Mesenchymal stem cell (in vitro differentiated cells and primary cell): ENCODE results near the gene MBP.
"Not testable (repeated sequence)": the region's sequence is repeated elsewhere in the genome, so short reads cannot be mapped to it uniquely, and the experiment has no call there.

ENCODE experiments used
- DNase-seq: peaks from one replicate; pipeline ENCODE4 v3.0.0-alpha.2; 2013
- H2AFZ ChIP-seq: one replicate; pipeline ENCODE4 v1.6.1; 2013; ENCODE audit warnings: low read depth, mild to moderate bottlenecking, control low read depth, inconsistent platforms, low read length, moderate library complexity
- H2AK5ac ChIP-seq: 2 replicates; pipeline ENCODE4 v1.6.1; 2013; ENCODE audit warnings: low read length, moderate library complexity, mild to moderate bottlenecking, inconsistent platforms; ENCODE audit not compliant: severe bottlenecking
- H2BK120ac ChIP-seq: one replicate; pipeline ENCODE4 v1.6.1; 2013; ENCODE audit warnings: low read depth, mild to moderate bottlenecking, inconsistent platforms, low read length, moderate library complexity
- H2BK12ac ChIP-seq, 2 experiments: one replicate each; pipeline ENCODE4 v1.6.1; 2013; ENCODE audit warnings: inconsistent platforms in 2 of 2, low read length in 2 of 2, mild to moderate bottlenecking in 2 of 2, moderate library complexity in 2 of 2, control low read depth in 1 of 2
- H2BK15ac ChIP-seq: one replicate; pipeline ENCODE4 v1.6.1; 2013; ENCODE audit warnings: mild to moderate bottlenecking, low read depth, inconsistent platforms; ENCODE audit not compliant: poor library complexity, severe bottlenecking
- H2BK5ac ChIP-seq: 2 replicates; pipeline ENCODE4 v1.6.1; 2013; ENCODE audit warnings: low read depth, mild to moderate bottlenecking, low read length, control low read depth, inconsistent platforms; ENCODE audit not compliant: poor library complexity, severe bottlenecking
- H3K14ac ChIP-seq, 2 experiments: one replicate each; pipeline ENCODE4 v1.6.1; 2013; ENCODE audit warnings: inconsistent platforms in 2 of 2, low read length in 2 of 2, control low read depth in 1 of 2, mild to moderate bottlenecking in 1 of 2, moderate library complexity in 1 of 2
- H3K18ac ChIP-seq, 2 experiments: one replicate each; pipeline ENCODE4 v1.6.1; 2013; ENCODE audit warnings: inconsistent platforms in 2 of 2, low read length in 2 of 2, control low read depth in 1 of 2, low read depth in 1 of 2, mild to moderate bottlenecking in 1 of 2
- H3K23ac ChIP-seq, 2 experiments: one replicate each; pipeline ENCODE4 v1.6.1; 2013; ENCODE audit warnings: inconsistent platforms in 2 of 2, low read length in 2 of 2, mild to moderate bottlenecking in 2 of 2, moderate library complexity in 2 of 2, control low read depth in 1 of 2
- H3K27ac ChIP-seq: 2 replicates; pipeline ENCODE4 v1.5.1; 2013; ENCODE audit warnings: mild to moderate bottlenecking, moderate library complexity, low read length, control low read depth, inconsistent platforms; ENCODE audit not compliant: poor library complexity, severe bottlenecking
- H3K27me3 ChIP-seq, 2 experiments: 2 replicates each; pipeline versions ENCODE4 v1.6.1 to v1.7.0; 2013; ENCODE audit warnings: low read length in 2 of 2, mild to moderate bottlenecking in 2 of 2, moderate library complexity in 2 of 2, control low read depth in 1 of 2, inconsistent platforms in 1 of 2; ENCODE audit not compliant: control insufficient read depth in 1 of 2, insufficient read depth in 1 of 2
- H3K36me3 ChIP-seq, 2 experiments: 2 replicates each; pipeline versions ENCODE4 v1.6.1 to v1.7.0; 2013; ENCODE audit warnings: low read length in 2 of 2, control low read depth in 1 of 2, inconsistent platforms in 1 of 2, low read depth in 1 of 2, mild to moderate bottlenecking in 1 of 2; ENCODE audit not compliant: insufficient read depth in 2 of 2, control insufficient read depth in 1 of 2
- H3K4ac ChIP-seq, 2 experiments: one replicate each; pipeline ENCODE4 v1.6.1; 2013; ENCODE audit warnings: inconsistent platforms in 2 of 2, low read length in 2 of 2, mild to moderate bottlenecking in 2 of 2, moderate library complexity in 2 of 2, control low read depth in 1 of 2, low read depth in 1 of 2
- H3K4me1 ChIP-seq: 2 replicates; pipeline ENCODE4 v1.6.1; 2013; ENCODE audit warnings: low read depth, low read length, control low read depth; ENCODE audit not compliant: control insufficient read depth, insufficient read depth
- H3K4me2 ChIP-seq: 2 replicates; pipeline ENCODE4 v1.6.1; 2013; ENCODE audit warnings: low read length, mild to moderate bottlenecking, inconsistent platforms; ENCODE audit not compliant: poor library complexity, severe bottlenecking
- H3K4me3 ChIP-seq, 2 experiments: 2 replicates each; pipeline versions ENCODE4 v1.5.1 to v1.7.0; 2013; ENCODE audit warnings: low read length in 2 of 2, mild to moderate bottlenecking in 2 of 2, control low read depth in 1 of 2, low read depth in 1 of 2; ENCODE audit not compliant: insufficient read depth in 1 of 2
- H3K79me1 ChIP-seq: replicated peaks from 2 replicates; pipeline ENCODE4 v1.6.1; 2013; ENCODE audit warnings: mild to moderate bottlenecking, control low read depth, low read length, inconsistent platforms; ENCODE audit not compliant: poor library complexity, severe bottlenecking
- H3K9ac ChIP-seq: 2 replicates; pipeline ENCODE4 v1.7.0; 2013; ENCODE audit warnings: mild to moderate bottlenecking, low read length, moderate library complexity
- H3K9me3 ChIP-seq: 2 replicates; pipeline ENCODE4 v1.7.0; 2013; ENCODE audit warnings: mild to moderate bottlenecking, low read length; ENCODE audit not compliant: control insufficient read depth
- H4K8ac ChIP-seq: one replicate; pipeline ENCODE4 v1.6.1; 2013; ENCODE audit warnings: inconsistent platforms, mild to moderate bottlenecking, low read length, moderate library complexity
- H4K91ac ChIP-seq: one replicate; pipeline ENCODE4 v1.6.1; 2013; ENCODE audit warnings: mild to moderate bottlenecking, low read length, inconsistent platforms
- WGBS: methylation state at CpG from one replicate; pipeline ENCODE4 v1.1.7; 2013; ENCODE audit warnings: mixed read lengths; 5-methylcytosine and 5-hydroxymethylcytosine counted together

Gene MBP

GRCh38 chr18:76991021-76991688, 141.4 kb downstream of the MBP start:
- H3K14ac ChIP-seq = no peak overlapping the region
- no peaks in the 10 kb centered on the region for H3K36me3 ChIP-seq
- H2BK120ac ChIP-seq = no peak overlapping the region
- H4K8ac ChIP-seq = no peak overlapping the region
- no peak overlapping the region for H2BK12ac ChIP-seq
- no peak overlapping the region for H3K23ac ChIP-seq
- H3K9ac ChIP-seq = no peak overlapping the region
- H3K9me3 ChIP-seq = no peaks in the 10 kb centered on the region
- no peak overlapping the region for H2AK5ac ChIP-seq
- H3K4ac ChIP-seq = no peak overlapping the region
- H3K27ac ChIP-seq = no peak overlapping the region
- H3K4me2 ChIP-seq = no peak overlapping the region
- H3K4me1 ChIP-seq = peaks cover 18% of the 10 kb centered on the region
- WGBS = 86% methylated on average over 20 of the region's 20 CpGs
- no peak overlapping the region for H2BK15ac ChIP-seq
- H3K4me3 ChIP-seq = no peak overlapping the region
- no peak overlapping the region for H3K18ac ChIP-seq
- H3K27me3 ChIP-seq = peaks cover 0 to 7% of the 10 kb centered on the region in 2 experiments
- H4K91ac ChIP-seq = no peak overlapping the region
- no peak for DNase-seq
- H3K79me1 ChIP-seq = no peaks in the 10 kb centered on the region
- H2AFZ ChIP-seq = no peak overlapping the region
- H2BK5ac ChIP-seq = no peak overlapping the region

DNA sequence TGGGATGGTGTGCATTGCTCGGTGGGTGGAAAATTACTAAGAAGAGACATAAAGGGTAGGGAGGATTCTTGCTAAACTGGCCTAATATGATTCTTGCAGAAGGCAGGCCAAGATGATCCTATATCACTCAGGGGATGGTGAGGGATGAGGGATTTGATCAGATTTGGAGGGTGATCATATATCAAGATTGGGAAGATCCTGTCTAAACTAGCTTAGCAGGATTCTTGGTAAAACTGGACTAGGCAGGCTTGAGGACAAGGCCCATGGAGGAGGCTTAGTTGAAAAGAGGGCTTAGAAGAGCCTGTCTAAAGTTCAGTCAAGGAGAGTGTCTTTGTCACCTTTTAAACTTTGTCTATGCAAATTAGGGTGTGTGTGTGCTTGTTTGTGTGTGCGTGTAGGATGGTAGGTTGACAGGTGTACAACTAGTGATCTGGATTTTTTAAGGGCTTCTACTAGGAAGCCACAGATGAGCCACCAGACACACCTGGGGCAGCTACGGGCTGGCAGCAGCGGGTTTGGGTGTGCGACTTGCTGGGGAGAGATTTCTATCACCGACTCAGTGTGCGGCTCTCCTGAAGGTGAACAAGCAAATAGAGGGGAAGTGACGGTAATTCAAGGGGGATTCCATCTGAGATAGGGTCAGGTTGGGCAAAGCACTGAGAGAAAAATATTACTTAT, 142.1 kb downstream of the MBP start:
- not testable (repeated sequence) for H3K27me3 ChIP-seq, H2BK12ac ChIP-seq, H2AFZ ChIP-seq, H3K79me1 ChIP-seq, H4K91ac ChIP-seq, H3K18ac ChIP-seq, H2AK5ac ChIP-seq, H2BK15ac ChIP-seq, H3K4me3 ChIP-seq, DNase-seq, H2BK5ac ChIP-seq, H3K27ac ChIP-seq, H3K9ac ChIP-seq, H4K8ac ChIP-seq, H3K23ac ChIP-seq, H3K36me3 ChIP-seq, H3K14ac ChIP-seq, H3K4ac ChIP-seq, H3K9me3 ChIP-seq, H2BK120ac ChIP-seq, H3K4me2 ChIP-seq
- WGBS = 81% methylated on average over 8 of the region's 8 CpGs
- peaks cover 18% of the 10 kb centered on the region for H3K4me1 ChIP-seq

- H2BK5ac ChIP-seq = no peak overlapping the region
- no peak overlapping the region for H2AFZ ChIP-seq
- 92% methylated on average over 28 of the region's 28 CpGs for WGBS
- no peak overlapping the region for H3K9ac ChIP-seq
- H3K27me3 ChIP-seq = peaks cover 0 to 7% of the 10 kb centered on the region in 2 experiments
- H3K9me3 ChIP-seq = no peaks in the 10 kb centered on the region
- no peak overlapping the region for H2AK5ac ChIP-seq
- no peaks in the 10 kb centered on the region for H3K79me1 ChIP-seq
- no peak for DNase-seq
- H3K23ac ChIP-seq = no peak overlapping the region
- no peak overlapping the region for H3K14ac ChIP-seq
- no peak overlapping the region for H2BK15ac ChIP-seq
- H3K18ac ChIP-seq = no peak overlapping the region
- H3K27ac ChIP-seq = no peak overlapping the region
- no peak overlapping the region for H4K91ac ChIP-seq
- peaks cover 18% of the 10 kb centered on the region for H3K4me1 ChIP-seq
- H3K4ac ChIP-seq = no peak overlapping the region
- H2BK12ac ChIP-seq = no peak overlapping the region
- no peak overlapping the region for H4K8ac ChIP-seq
- H3K4me3 ChIP-seq = no peak overlapping the region
- no peak overlapping the region for H2BK120ac ChIP-seq
- H3K36me3 ChIP-seq = no peaks in the 10 kb centered on the region
- H3K4me2 ChIP-seq = no peak overlapping the region
Observed at GRCh38 chr18:76989647-76990190, 142.9 kb downstream of the MBP start.

DNA sequence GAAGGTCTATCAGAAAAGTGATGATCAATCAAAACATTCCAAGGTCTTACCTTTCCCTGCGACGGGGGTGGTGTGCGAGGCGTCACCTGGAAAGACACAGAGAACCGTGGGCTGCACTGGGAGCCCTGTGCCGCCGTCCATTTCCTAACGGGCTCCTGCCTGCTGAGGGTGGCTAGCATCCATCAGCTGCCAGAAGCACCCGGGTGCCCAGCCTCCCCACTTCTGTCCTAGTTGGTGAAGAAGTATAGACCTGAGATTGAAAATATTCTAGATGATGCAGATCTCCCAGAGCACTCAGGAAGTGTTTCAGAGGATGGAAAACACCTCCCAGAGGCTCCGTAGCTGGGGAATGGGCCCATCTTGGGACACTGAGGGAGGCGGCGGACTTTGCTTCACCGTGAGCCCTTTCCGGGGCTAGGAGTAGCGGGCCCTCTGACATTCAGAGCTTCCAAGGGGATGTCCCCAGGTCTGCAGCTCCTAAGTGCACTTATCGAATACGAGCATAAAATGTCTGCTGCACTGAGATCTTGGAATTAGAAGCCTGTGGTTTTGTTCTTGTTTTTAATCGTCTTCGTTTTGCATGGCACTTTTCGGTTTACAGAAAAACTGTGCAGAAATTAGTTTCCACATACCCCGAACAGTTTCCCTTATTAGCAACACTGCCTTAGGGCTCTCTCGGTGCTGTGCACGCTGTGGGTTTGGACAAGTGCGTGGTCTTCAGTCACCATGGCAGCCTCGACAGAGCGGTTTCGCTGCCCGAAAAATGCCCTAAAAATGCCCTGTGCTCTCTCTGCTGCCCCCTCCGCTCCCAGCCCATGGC, 143.5 kb downstream of the MBP start:
- no peak overlapping the region for H2BK12ac ChIP-seq
- no peak overlapping the region for H2AK5ac ChIP-seq
- H3K27ac ChIP-seq = no peak overlapping the region
- H2BK15ac ChIP-seq = no peak overlapping the region
- peaks cover 0 to 7% of the 10 kb centered on the region in 2 experiments for H3K27me3 ChIP-seq
- no peak overlapping the region for H2AFZ ChIP-seq
- no peak overlapping the region for H3K18ac ChIP-seq
- no peak overlapping the region for H3K4ac ChIP-seq
- DNase-seq = no peak
- no peak overlapping the region for H4K91ac ChIP-seq
- H3K79me1 ChIP-seq = no peaks in the 10 kb centered on the region
- peaks cover 19% of the 10 kb centered on the region for H3K4me1 ChIP-seq
- H3K4me3 ChIP-seq = no peak overlapping the region
- H2BK5ac ChIP-seq = no peak overlapping the region
- H3K9ac ChIP-seq = no peak overlapping the region
- H3K9me3 ChIP-seq = no peaks in the 10 kb centered on the region
- H4K8ac ChIP-seq = no peak overlapping the region
- WGBS = 93% methylated on average over 29 of the region's 29 CpGs
- no peak overlapping the region for H2BK120ac ChIP-seq
- no peaks in the 10 kb centered on the region for H3K36me3 ChIP-seq
- no peak overlapping the region for H3K4me2 ChIP-seq
- H3K23ac ChIP-seq = no peak overlapping the region
- H3K14ac ChIP-seq = no peak overlapping the region
